HUES48 (cell line): ENCODE data around the gene SNPH.

Experiments
- H3K27ac ChIP-seq: one replicate; pipeline ENCODE4 v1.7.0; 2013; ENCODE audit warnings: low read depth, low read length, inconsistent platforms
- H3K27me3 ChIP-seq: 2 replicates; pipeline ENCODE4 v1.6.1; 2013; ENCODE audit warnings: mild to moderate bottlenecking, low read length; ENCODE audit not compliant: control insufficient read depth, insufficient read depth
- H3K36me3 ChIP-seq: 2 replicates; pipeline ENCODE4 v1.6.1; 2013; ENCODE audit warnings: low read length; ENCODE audit not compliant: control insufficient read depth, insufficient read depth
- H3K4me1 ChIP-seq: 2 replicates; pipeline ENCODE4 v1.6.1; 2013; ENCODE audit warnings: mild to moderate bottlenecking, low read length; ENCODE audit not compliant: control insufficient read depth, insufficient read depth
- H3K4me3 ChIP-seq: 2 replicates; pipeline ENCODE4 v1.5.1; 2013; ENCODE audit warnings: mild to moderate bottlenecking, low read depth, low read length
- H3K9ac ChIP-seq: 2 replicates; pipeline ENCODE4 v1.6.1; 2013; ENCODE audit warnings: mild to moderate bottlenecking, low read depth, low read length, moderate library complexity
- H3K9me3 ChIP-seq: 2 replicates; pipeline ENCODE4 v1.6.1; 2013; ENCODE audit warnings: low read length; ENCODE audit not compliant: control insufficient read depth, insufficient read depth

Gene SNPH

GRCh38 chr20:1308702-1309095 is 42.6 kb downstream of the SNPH start:
- no peaks in the 10 kb centered on the region for H3K36me3 ChIP-seq

GRCh38 chr20:1309439-1309847 is 43.3 kb downstream of the SNPH start:
- Histone ChIP-seq H3K4me1 (peaks cover 10% of the 10 kb centered on the region; the same call in 1 of the 2 replicates), H3K4me3 (no peak overlapping the region), H3K9ac (no peak overlapping the region), H3K36me3 (no peaks in the 10 kb centered on the region), H3K27ac (no peak overlapping the region), H3K27me3 (peaks cover 11% of the 10 kb centered on the region), H3K9me3 (no peaks in the 10 kb centered on the region)

More at GRCh38 chr20:1308702-1309095, 42.6 kb downstream of the SNPH start:
- Histone ChIP-seq H3K27ac (no peak overlapping the region), H3K9ac (no peak overlapping the region), H3K4me1 (peaks cover 10% of the 10 kb centered on the region; the same call in 1 of the 2 replicates), H3K27me3 (peaks cover 11% of the 10 kb centered on the region), H3K4me3 (no peak overlapping the region), H3K9me3 (no peaks in the 10 kb centered on the region)

- H3K4me1 ChIP-seq, result peaks cover 10% of the 10 kb centered on the region; the same call in 1 of the 2 replicates
Measured at GRCh38 chr20:1310071-1310470, 44.0 kb downstream of the SNPH start.

DNA sequence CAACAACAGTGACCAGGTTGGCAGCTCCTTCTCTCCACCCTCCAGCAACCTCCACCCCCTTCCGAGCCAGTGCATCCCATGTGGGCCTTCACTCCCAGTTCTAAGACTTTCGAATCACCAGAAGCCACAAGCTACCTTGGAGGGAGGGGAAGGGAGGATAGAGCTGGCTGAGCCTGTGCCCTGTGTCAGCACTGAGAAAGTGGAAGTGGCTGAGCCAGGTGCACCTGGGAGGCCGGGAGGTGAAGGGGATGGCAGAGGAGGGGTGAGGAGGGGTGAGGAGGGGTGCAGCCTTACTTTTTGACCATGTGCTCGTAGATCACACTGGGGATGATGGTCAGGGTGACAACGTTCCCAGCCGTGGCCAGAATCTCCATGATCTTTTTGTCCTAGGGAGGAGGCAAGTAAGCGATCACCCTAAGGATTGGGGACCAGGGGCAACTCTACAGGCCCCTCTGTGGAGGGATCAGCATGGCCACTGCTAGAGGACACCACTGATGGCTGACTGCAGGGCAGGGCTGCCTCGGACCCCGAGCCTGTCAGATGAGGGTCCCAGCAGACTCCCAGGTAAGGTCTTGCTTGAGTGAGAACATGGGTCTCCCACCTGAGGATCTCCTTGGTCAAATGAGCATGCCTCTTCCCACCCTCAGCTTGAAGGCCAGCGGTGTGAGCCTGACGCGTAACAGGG is 44.6 kb downstream of the SNPH start:
- Histone ChIP-seq H3K27me3 (peaks cover 11% of the 10 kb centered on the region), H3K9me3 (no peaks in the 10 kb centered on the region), H3K4me1 (peaks cover 10% of the 10 kb centered on the region; the same call in 1 of the 2 replicates), H3K27ac (no peak overlapping the region), H3K36me3 (no peaks in the 10 kb centered on the region), H3K4me3 (no peak overlapping the region), H3K9ac (no peak overlapping the region)

More at GRCh38 chr20:1310071-1310470, 44.0 kb downstream of the SNPH start:
- H3K36me3 ChIP-seq, result no peaks in the 10 kb centered on the region
- H3K4me3 ChIP-seq, result no peak overlapping the region
- H3K9ac ChIP-seq, result no peak overlapping the region
- H3K9me3 ChIP-seq, result no peaks in the 10 kb centered on the region
- H3K27ac ChIP-seq, result no peak overlapping the region
- H3K27me3 ChIP-seq, result peaks cover 11% of the 10 kb centered on the region

- Histone ChIP-seq H3K9me3 (no peaks in the 10 kb centered on the region), H3K9ac (no peak overlapping the region), H3K4me1 (peaks cover 10% of the 10 kb centered on the region; the same call in 1 of the 2 replicates), H3K27ac (no peak overlapping the region), H3K36me3 (no peaks in the 10 kb centered on the region), H3K27me3 (peaks cover 11% of the 10 kb centered on the region), H3K4me3 (no peak overlapping the region)
Measured at GRCh38 chr20:1312308-1312707, 46.2 kb downstream of the SNPH start.

DNA sequence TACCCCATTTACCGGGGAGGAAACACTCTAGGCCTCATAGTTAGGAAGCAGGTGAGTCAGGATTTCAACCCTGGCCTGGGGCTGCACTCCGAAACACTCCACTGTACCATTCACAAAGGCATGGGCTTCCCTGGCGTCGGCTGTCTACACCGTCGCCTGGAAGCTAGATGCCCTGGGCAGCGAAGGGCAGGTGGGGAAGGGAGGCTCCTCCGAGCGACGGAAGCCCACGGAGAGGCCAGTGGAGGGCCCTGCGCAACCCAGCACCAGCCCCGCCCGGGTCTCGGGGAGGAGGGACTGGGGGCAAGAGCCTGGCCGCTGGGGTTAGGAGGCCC is 46.8 kb downstream of the SNPH start:
- Histone ChIP-seq H3K27ac (no peak overlapping the region), H3K27me3 (peaks cover 11% of the 10 kb centered on the region), H3K9ac (peak overlapping the region; percentile 23; the same call in 1 of the 2 replicates), H3K4me3 (peak overlapping the region; percentile 68), H3K4me1 (peaks cover 10% of the 10 kb centered on the region; the same call in 1 of the 2 replicates), H3K36me3 (no peaks in the 10 kb centered on the region), H3K9me3 (no peaks in the 10 kb centered on the region)

DNA sequence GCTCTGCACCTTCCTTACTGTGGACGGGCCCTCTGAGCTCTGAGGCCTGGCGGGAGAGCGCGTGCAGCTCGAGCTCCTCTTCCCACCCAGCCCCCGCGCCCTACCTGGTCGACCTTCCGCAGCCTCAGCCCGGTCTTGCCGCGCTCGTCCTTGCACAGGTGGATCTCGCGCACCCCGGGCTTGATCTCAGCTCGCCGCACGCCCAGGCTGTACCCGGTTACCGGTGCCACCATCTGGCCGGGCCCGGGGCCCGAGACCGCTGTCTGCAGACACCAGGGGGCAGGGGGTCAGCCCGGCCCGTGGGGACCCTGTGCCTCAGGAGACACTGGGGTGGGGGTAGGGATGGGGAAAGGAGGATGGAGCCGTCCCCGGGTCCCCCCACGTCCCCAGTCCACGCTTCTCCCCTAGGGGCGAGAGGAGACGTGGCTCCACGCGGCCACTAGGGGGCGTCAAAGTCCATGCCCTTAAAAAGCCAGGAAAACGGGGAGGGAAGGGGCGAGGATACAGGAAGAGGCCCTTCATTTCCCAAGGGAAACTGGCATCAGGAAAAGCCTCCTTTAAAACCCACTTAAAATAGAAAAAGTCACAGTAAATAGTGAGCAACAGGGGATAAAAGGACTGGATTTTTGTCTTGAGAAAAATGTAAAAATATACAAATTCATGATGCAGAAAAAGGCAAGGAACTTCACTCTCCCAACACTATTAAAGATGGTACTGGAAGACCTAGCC is 47.3 kb downstream of the SNPH start:
- Histone ChIP-seq H3K4me3 (peak overlapping the region; percentile 68), H3K36me3 (no peaks in the 10 kb centered on the region), H3K9ac (peak overlapping the region; percentile 23; the same call in 1 of the 2 replicates), H3K9me3 (no peaks in the 10 kb centered on the region), H3K27ac (no peak overlapping the region), H3K27me3 (peaks cover 11% of the 10 kb centered on the region), H3K4me1 (peaks cover 10% of the 10 kb centered on the region; the same call in 1 of the 2 replicates)

GRCh38 chr20:1315804-1316203 is 49.7 kb downstream of the SNPH start:
- peaks cover 11% of the 10 kb centered on the region for H3K27me3 ChIP-seq
- no peak overlapping the region for H3K27ac ChIP-seq
- H3K36me3 ChIP-seq, result no peaks in the 10 kb centered on the region
- no peak overlapping the region for H3K4me3 ChIP-seq
- 0 out of 2 replicates have a peak, but pooled peaks cover 6% of the 10 kb centered on the region for H3K4me1 ChIP-seq
- no peaks in the 10 kb centered on the region for H3K9me3 ChIP-seq
- no peak overlapping the region for H3K9ac ChIP-seq

DNA sequence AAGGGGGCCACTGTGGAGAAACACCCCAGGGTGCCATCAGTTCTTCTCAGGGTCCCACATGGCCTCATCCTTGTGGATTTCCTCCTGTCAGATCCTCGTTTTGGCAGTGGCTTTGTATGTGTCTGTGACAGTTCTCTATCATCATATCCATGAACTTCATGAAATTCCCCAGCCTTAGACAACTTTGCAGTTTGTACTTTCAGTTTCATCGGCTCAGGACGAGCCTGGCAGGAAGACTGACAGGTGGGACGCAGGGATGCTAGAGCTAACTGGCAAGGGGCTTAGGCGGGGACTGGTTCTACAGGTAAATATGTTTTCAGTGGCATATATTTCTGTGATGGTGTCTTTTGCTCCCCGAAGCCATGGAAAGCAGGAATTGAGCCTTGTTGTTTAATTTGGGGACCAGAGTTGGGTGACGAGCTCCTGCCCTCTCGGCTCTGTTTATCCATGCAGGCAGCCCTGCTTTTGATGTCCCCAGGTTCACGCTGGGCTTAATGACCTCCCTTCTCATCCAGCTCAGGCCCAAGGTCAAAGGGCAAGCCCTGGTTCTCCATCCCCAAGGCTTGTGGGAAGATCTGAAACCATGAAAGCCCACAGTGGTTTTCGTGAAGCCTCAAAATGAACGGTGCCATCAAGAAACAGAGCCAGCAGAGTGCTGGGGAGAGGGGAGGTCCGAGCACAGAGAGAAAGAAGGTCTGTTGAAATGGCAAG is 51.6 kb downstream of the SNPH start:
- no peak overlapping the region for H3K9ac ChIP-seq
- H3K4me3 ChIP-seq, result no peak overlapping the region

GRCh38 chr20:1319051-1319450 is 53.0 kb downstream of the SNPH start:
- H3K27ac ChIP-seq, result no peak overlapping the region
- no peaks in the 10 kb centered on the region for H3K4me1 ChIP-seq
- no peaks in the 10 kb centered on the region; the same call in 1 of the 2 replicates for H3K27me3 ChIP-seq
- no peaks in the 10 kb centered on the region for H3K9me3 ChIP-seq
- H3K9ac ChIP-seq, result no peak overlapping the region
- no peak overlapping the region for H3K4me3 ChIP-seq
- H3K36me3 ChIP-seq, result no peaks in the 10 kb centered on the region

More for the DNA sequence above, 51.6 kb downstream of the SNPH start:
- no peak overlapping the region for H3K27ac ChIP-seq
- H3K36me3 ChIP-seq, result no peaks in the 10 kb centered on the region
- H3K9me3 ChIP-seq, result no peaks in the 10 kb centered on the region
- peaks cover 6% of the 10 kb centered on the region for H3K27me3 ChIP-seq
- 0 out of 2 replicates have a peak, but pooled peaks cover 5% of the 10 kb centered on the region for H3K4me1 ChIP-seq
